Endothelial cell (in vitro differentiated cells): ENCODE data around the gene TMEM272. TPM values are rescaled to one million over a fixed set of nuclear protein-coding genes. Genes with fewer than 3 reads are reported as not detected.

Experiments used
- DNase-seq: peaks from one replicate; pipeline ENCODE4 v3.0.0; 2021; ENCODE audit warnings: low spot score
- H3K27ac Mint-ChIP-seq: one replicate; pipeline ENCODE4 v1.8.0; 2021; ENCODE audit warnings: mixed read lengths, inconsistent platforms; ENCODE audit not compliant: unreplicated experiment
- H3K27me3 Mint-ChIP-seq: one replicate; pipeline ENCODE4 v1.8.0; 2021; ENCODE audit warnings: mild to moderate bottlenecking, moderate library complexity, mixed read lengths, inconsistent platforms; ENCODE audit not compliant: unreplicated experiment
- H3K36me3 Mint-ChIP-seq: one replicate; pipeline ENCODE4 v1.8.0; 2021; ENCODE audit warnings: mild to moderate bottlenecking, low read depth, mixed read lengths, inconsistent platforms; ENCODE audit not compliant: unreplicated experiment
- H3K4me1 Mint-ChIP-seq: one replicate; pipeline ENCODE4 v1.8.0; 2021; ENCODE audit warnings: mild to moderate bottlenecking, mixed read lengths, inconsistent platforms; ENCODE audit not compliant: unreplicated experiment
- H3K4me3 Mint-ChIP-seq: one replicate; pipeline ENCODE4 v1.8.0; 2021; ENCODE audit warnings: mild to moderate bottlenecking, mixed read lengths, inconsistent platforms; ENCODE audit not compliant: unreplicated experiment
- H3K9me3 Mint-ChIP-seq: one replicate; pipeline ENCODE4 v1.8.0; 2021; ENCODE audit warnings: mixed read lengths, inconsistent platforms; ENCODE audit not compliant: unreplicated experiment
- total RNA-seq: library from RNA; stranded (reverse); fragmentation: NEBNext Ultra II Directional; extraction: Animal tissue kit (Norgen Biotek cat#: 25700); gene quantifications from one replicate; pipeline ENCODE4 v1.2.1, GENCODE V29; 2021; ENCODE audit not compliant: unreplicated experiment
- TF ChIP-seq, protein P1 (sequence below): fragments of 200-600 bp; sonication (generic); IDR thresholded peaks from one replicate; pipeline ENCODE4 v1.5.0; 2021; ENCODE audit warnings: antibody characterized with exemption; ENCODE audit not compliant: unreplicated experiment

Gene TMEM272
- total RNA-seq, 1 donor from 2014 or later, result 0.15 TPM

DNA sequence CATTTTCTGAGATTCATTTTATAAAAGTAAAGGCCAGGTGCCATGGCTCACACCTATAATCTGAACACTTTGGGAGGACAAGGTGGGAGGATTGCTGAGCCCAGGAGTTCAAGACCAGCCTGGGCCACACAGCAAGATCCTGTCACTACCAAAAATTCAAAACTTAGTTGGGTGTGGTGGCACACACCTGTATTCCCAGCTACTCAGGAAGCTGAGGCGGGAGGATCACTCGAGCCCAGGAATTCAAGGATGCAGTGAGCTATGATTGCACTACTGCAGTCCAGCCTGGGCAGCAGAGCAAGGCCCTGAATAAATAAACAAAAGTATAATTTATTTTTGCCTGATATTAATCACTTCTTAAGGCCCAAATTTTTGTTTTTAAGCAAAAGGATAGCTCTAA, 81.5 kb downstream of the TMEM272 start:
- no peak overlapping the region for H3K4me3 Mint-ChIP-seq
- H3K9me3 Mint-ChIP-seq, result no peaks in the 10 kb centered on the region
- peaks cover 6% of the 10 kb centered on the region for H3K27me3 Mint-ChIP-seq
- TF ChIP-seq, protein P1, sequence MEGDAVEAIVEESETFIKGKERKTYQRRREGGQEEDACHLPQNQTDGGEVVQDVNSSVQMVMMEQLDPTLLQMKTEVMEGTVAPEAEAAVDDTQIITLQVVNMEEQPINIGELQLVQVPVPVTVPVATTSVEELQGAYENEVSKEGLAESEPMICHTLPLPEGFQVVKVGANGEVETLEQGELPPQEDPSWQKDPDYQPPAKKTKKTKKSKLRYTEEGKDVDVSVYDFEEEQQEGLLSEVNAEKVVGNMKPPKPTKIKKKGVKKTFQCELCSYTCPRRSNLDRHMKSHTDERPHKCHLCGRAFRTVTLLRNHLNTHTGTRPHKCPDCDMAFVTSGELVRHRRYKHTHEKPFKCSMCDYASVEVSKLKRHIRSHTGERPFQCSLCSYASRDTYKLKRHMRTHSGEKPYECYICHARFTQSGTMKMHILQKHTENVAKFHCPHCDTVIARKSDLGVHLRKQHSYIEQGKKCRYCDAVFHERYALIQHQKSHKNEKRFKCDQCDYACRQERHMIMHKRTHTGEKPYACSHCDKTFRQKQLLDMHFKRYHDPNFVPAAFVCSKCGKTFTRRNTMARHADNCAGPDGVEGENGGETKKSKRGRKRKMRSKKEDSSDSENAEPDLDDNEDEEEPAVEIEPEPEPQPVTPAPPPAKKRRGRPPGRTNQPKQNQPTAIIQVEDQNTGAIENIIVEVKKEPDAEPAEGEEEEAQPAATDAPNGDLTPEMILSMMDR, result no peak
- H3K27ac Mint-ChIP-seq, result no peak overlapping the region
- H3K4me1 Mint-ChIP-seq, result peaks cover 8% of the 10 kb centered on the region
- H3K36me3 Mint-ChIP-seq, result peaks cover 42% of the 10 kb centered on the region
- DNase-seq, result no peak

Other genes starting within 250 kb of the TMEM272 start
- gene DHRS12, start 41.0 kb downstream of the TMEM272 start, total RNA-seq, result 13.3 TPM
- gene CCDC70, start 16.8 kb upstream of the TMEM272 start, total RNA-seq, result not detected
- 19.3 TPM for gene ATP7B, start 166.3 kb upstream of the TMEM272 start, total RNA-seq
- gene ALG11, start 167.2 kb upstream of the TMEM272 start, total RNA-seq, result 44.7 TPM
- gene UTP14C, start 179.5 kb upstream of the TMEM272 start, total RNA-seq, result 16.8 TPM